ENCODE results near the gene RBM39. TPM values are rescaled to one million over a fixed set of nuclear protein-coding genes. Genes with fewer than 3 reads are reported as not detected.

Gene RBM39
- total RNA-seq, 4 donors from 2014 or later, result 143 to 272 (median 165) TPM

DNA sequence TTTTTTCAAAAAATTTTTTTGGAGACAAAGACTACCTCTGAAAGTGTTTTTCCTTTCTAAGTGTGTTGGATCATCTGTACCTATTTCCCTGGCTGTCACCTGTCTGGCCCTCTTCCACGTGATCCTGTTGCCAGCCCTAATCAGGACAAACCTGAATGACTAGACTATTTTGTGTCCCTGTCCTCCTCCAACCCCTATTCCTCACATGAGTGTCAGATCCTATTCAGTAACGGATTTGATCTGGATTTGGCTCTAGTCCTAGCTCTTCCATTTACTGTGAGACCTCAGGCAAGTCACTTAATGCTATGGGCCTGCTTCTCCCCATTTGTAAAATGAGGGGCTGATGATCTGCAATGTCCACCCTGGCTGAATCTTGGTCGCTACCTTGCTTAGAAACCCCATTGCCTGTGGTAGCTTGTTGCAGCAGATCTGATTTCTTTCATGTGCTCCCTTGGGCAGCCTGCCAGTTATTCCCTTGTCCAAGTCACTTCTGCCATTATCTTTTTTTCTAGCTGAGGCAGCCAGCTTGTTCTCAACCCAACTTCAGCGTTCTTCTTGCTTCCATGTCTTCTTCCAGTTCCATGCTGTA is 34.5 kb upstream of the RBM39 start:
- Histone ChIP-seq H3K4me3 (no peak overlapping the region), H3K36me3 (peaks cover 0 to 32% (median 16%) of the 10 kb centered on the region in 4 donors), H3K4me1 (peaks cover 22 to 55% (median 48%) of the 10 kb centered on the region in 4 donors), H3K27me3 (no peaks in the 10 kb centered on the region), H3K9me3 (no peaks in the 10 kb centered on the region), H3K27ac (replicated peaks in 1 of 4) (peak overlapping the region in 3 of 4 donors; percentile 7 to 25 (median 12))
- intact Hi-C loops (cut with DNase I), result no loop called here
- WGBS, result 65% methylated on average over 4 of the region's 4 CpGs
- TF ChIP-seq EP300 (IDR thresholded peaks at IDR 0.05) (no peak), POLR2A (IDR thresholded peaks at IDR 0.05; ENCODE audit: low read depth) (no peak), POLR2AphosphoS5 (IDR thresholded peaks at IDR 0.05) (peak in 1 of 2 donors; percentile 9)
- TF ChIP-seq, protein P1, sequence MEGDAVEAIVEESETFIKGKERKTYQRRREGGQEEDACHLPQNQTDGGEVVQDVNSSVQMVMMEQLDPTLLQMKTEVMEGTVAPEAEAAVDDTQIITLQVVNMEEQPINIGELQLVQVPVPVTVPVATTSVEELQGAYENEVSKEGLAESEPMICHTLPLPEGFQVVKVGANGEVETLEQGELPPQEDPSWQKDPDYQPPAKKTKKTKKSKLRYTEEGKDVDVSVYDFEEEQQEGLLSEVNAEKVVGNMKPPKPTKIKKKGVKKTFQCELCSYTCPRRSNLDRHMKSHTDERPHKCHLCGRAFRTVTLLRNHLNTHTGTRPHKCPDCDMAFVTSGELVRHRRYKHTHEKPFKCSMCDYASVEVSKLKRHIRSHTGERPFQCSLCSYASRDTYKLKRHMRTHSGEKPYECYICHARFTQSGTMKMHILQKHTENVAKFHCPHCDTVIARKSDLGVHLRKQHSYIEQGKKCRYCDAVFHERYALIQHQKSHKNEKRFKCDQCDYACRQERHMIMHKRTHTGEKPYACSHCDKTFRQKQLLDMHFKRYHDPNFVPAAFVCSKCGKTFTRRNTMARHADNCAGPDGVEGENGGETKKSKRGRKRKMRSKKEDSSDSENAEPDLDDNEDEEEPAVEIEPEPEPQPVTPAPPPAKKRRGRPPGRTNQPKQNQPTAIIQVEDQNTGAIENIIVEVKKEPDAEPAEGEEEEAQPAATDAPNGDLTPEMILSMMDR (IDR thresholded peaks at IDR 0.05), result no peak
- DNase-seq (ENCODE audit: extremely low spot score), result no peak

- H3K4me3 ChIP-seq, result no peak overlapping the region
- intact Hi-C loops (cut with DNase I), result no loop called here
- TF ChIP-seq, protein P1 (IDR thresholded peaks at IDR 0.05), result no peak
- TF ChIP-seq POLR2AphosphoS5 (IDR thresholded peaks at IDR 0.05) (no peak), EP300 (IDR thresholded peaks at IDR 0.05) (no peak), POLR2A (IDR thresholded peaks at IDR 0.05; ENCODE audit: low read depth) (no peak)
- H3K4me1 ChIP-seq, result peaks cover 43 to 73% (median 67%) of the 10 kb centered on the region in 4 donors
- H3K27ac ChIP-seq (replicated peaks in 1 of 4), result peak overlapping the region in 1 of 4 donors; percentile 95
- peaks cover 0 to 19% (median 12%) of the 10 kb centered on the region in 4 donors for H3K36me3 ChIP-seq
- 86% methylated on average over 1 of the region's 1 CpG for WGBS
- no peaks in the 10 kb centered on the region for H3K27me3 ChIP-seq
- DNase-seq (ENCODE audit: extremely low spot score), result no peak
- no peaks in the 10 kb centered on the region for H3K9me3 ChIP-seq
Measured at GRCh38 chr20:35774391-35774790, 32.3 kb upstream of the RBM39 start.

DNA sequence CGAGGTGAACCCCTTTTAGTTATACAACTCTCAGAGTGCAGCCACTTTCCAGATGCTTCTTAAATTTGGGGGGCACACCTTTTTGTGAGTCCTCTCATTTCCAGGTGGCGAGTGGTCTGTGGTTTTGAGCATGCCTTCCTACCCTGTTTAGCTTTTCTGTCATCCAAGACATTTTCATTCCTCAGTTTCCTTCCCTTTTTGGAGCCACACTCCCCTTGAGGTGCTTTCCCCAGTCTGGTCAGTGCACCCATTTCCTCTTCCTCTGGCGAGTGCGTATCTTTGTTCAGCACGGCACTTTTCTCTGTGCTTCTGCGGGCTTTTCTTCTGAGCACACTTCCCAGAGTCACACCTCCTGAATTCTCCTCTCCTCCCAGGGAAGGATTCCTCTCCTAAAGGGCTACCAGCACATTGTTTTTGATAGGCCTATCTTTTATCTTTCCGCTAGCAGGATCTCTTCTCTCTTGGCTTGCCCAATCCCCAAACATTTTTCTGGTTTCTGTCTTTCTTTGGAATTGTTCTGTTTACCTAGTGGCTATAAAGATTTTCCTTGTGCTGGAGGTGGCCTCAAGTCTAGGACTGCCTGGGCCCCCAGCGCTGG is 31.2 kb upstream of the RBM39 start:
- DNase-seq (ENCODE audit: extremely low spot score), result no peak
- intact Hi-C loops (cut with DNase I), result loop anchor here (2.0 kb wide), 2 partner anchors 30 to 74 kb away; partner anchors contain the start of genes NFS1, RBM39 and ROMO1
- peak; percentile 45 to 46 for TF ChIP-seq POLR2AphosphoS5 (IDR thresholded peaks at IDR 0.05)
- TF ChIP-seq, protein P1 (IDR thresholded peaks at IDR 0.05), result no peak
- TF ChIP-seq POLR2A (IDR thresholded peaks at IDR 0.05; ENCODE audit: low read depth), result no peak
- Histone ChIP-seq H3K36me3 (peaks cover 0 to 12% (median 6%) of the 10 kb centered on the region in 4 donors), H3K9me3 (no peaks in the 10 kb centered on the region), H3K4me1 (peaks cover 53 to 83% (median 78%) of the 10 kb centered on the region in 4 donors), H3K27ac (replicated peaks in 1 of 4) (peak overlapping the region; percentile 84 to 95 (median 92)), H3K27me3 (no peaks in the 10 kb centered on the region), H3K4me3 (peak overlapping the region; percentile 64 to 82 (median 69))
- WGBS, result 67% methylated on average over 8 of the region's 8 CpGs

DNA sequence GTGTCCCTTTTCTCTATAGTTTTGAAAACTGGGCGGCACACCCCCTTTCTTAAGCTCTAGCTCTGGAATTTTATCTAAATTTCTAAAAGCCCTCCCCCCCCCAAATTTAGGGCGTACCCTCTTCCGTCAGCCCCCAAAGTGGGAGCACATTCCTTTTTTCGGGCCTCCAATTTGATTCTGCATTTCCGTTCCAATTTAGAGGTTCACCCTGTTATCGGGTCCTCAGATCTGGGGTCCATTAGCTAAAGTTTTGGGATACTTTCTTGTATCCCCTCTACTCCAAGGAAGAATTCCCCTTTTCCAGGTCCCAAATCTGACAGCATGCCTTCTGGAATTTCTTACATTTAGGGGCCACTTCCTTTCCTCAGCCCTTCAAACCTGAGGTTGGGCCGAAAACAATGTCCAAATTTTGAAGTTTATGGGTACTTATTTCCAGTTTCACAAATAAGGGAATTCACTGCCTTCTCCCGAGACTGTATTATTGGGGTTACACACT is 30.6 kb upstream of the RBM39 start:
- Histone ChIP-seq H3K4me1 (peaks cover 59 to 85% (median 79%) of the 10 kb centered on the region in 4 donors), H3K27ac (replicated peaks in 1 of 4) (peak overlapping the region; percentile 84 to 95 (median 92)), H3K36me3 (peaks cover 0 to 12% (median 6%) of the 10 kb centered on the region in 4 donors), H3K27me3 (no peaks in the 10 kb centered on the region), H3K9me3 (no peaks in the 10 kb centered on the region), H3K4me3 (peak overlapping the region; percentile 64 to 82 (median 69))
- no peak for DNase-seq (ENCODE audit: extremely low spot score)
- intact Hi-C loops (cut with DNase I), result loop anchor here (2.0 kb wide), 2 partner anchors 30 to 74 kb away; partner anchors contain the start of genes NFS1, RBM39 and ROMO1
- WGBS, result 18% methylated on average over 8 of the region's 8 CpGs
- TF ChIP-seq EP300 (IDR thresholded peaks at IDR 0.05) (no peak), POLR2AphosphoS5 (IDR thresholded peaks at IDR 0.05) (no peak), POLR2A (IDR thresholded peaks at IDR 0.05; ENCODE audit: low read depth) (no peak)
- TF ChIP-seq, protein P1 (IDR thresholded peaks at IDR 0.05), result no peak
